MCF 10A (cell line): ENCODE results near the gene SYNDIG1. TPM values are rescaled to one million over a fixed set of nuclear protein-coding genes. Genes with fewer than 3 reads are reported as not detected.

ENCODE experiments used
- BruUV-seq: library from RNA; stranded (reverse); fragments of 400-500 nt; replicated peaks from 2 replicates; lab custom pipeline; 2021; lab: Mats Ljungman, UMichigan
- CTCF ChIA-PET: fragments of 300-600 bp; sonication (Branson Sonifier 250); formaldehyde crosslinking; extraction: SDS; loops from one replicate; lab custom pipeline; 2021; ENCODE audit warnings: antibody characterized with exemption, inconsistent platforms; lab: Yijun Ruan, JAX
- POLR2A ChIA-PET: fragments of 300-600, 350-650 bp; sonication (Branson Sonifier 250); formaldehyde crosslinking; extraction: SDS; loops from one replicate; lab custom pipeline; 2020; ENCODE audit warnings: antibody characterized with exemption, inconsistent platforms; lab: Yijun Ruan, JAX
- DNase-seq: peaks from one replicate; pipeline ENCODE4 v3.0.0-alpha.2; 2018; ENCODE audit not compliant: unreplicated experiment
- H3K27ac Mint-ChIP-seq: one replicate; pipeline ENCODE4 v1.8.0; 2022; ENCODE audit warnings: mild to moderate bottlenecking, low read depth, mixed read lengths; ENCODE audit not compliant: unreplicated experiment
- H3K27me3 Mint-ChIP-seq: one replicate; pipeline ENCODE4 v1.8.0; 2022; ENCODE audit warnings: mixed read lengths; ENCODE audit not compliant: insufficient read depth, unreplicated experiment
- H3K36me3 Mint-ChIP-seq: one replicate; pipeline ENCODE4 v1.8.0; 2022; ENCODE audit warnings: mild to moderate bottlenecking, moderate library complexity, mixed read lengths; ENCODE audit not compliant: insufficient read depth, unreplicated experiment
- H3K4me1 Mint-ChIP-seq: one replicate; pipeline ENCODE4 v1.8.0; 2022; ENCODE audit warnings: mixed read lengths; ENCODE audit not compliant: insufficient read depth, unreplicated experiment
- H3K4me3 Mint-ChIP-seq: one replicate; pipeline ENCODE4 v1.8.0; 2022; ENCODE audit warnings: mild to moderate bottlenecking, moderate library complexity, mixed read lengths; ENCODE audit not compliant: unreplicated experiment
- H3K9me3 Mint-ChIP-seq: one replicate; pipeline ENCODE4 v1.8.0; 2022; ENCODE audit warnings: mixed read lengths; ENCODE audit not compliant: unreplicated experiment
- intact Hi-C: fragments of 100-400 bp; cut with micrococcal nuclease; formaldehyde crosslinking; loops from 2 replicates; pipeline ENCODE4 v1.14.1; 2022
- total RNA-seq: library from RNA; stranded (reverse); gene quantifications from 2 replicates; pipeline ENCODE4 v1.2.3, GENCODE V29; 2022
- TF ChIP-seq, protein P1 (sequence below): fragments of 200-600 bp; IDR thresholded peaks from one replicate; pipeline ENCODE4 v1.8.0; 2022; ENCODE audit warnings: antibody characterized with exemption, mild to moderate bottlenecking; ENCODE audit not compliant: unreplicated experiment

SYNDIG1 gene
- total RNA-seq, 1 experiment from 2014 or later = not detected

DNA sequence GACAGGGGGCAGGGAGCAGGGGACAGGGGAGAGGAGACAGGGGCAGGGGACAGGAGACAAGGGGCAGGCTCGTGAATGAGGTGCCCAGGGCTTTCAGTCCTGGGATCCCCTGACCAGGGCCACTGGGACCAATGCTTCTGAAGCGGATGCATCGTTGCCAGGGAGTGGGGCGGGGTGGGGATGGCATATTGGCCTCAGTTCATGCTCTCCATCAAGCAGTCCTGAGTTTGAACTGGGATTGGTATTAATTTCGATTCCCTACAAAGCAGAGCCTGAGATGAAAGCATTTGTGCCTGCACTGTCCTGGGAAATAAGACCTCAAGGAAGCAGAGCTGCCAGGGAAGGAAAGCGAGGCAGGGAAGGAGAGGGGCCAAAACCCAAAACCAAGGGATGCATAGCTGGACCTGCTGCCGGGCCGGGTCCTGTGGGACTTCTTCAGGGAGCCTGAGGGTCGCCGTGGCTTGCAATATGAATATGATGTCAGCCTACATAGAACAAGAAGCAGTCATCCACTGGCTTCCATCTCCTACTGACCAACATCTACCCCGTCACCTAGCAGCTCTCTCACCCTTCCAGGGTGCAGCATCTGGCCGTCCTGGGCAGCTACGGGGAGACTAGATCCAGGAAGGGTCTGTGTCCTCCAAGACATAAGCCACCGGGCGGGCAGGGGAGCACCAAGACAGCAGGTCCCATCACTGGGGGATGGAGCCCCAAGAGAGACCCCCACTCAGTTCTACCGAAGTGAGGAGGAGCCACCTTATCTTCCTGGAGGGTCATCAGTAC, 233.3 kb downstream of the SYNDIG1 start:
- no peaks in the 10 kb centered on the region for H3K4me1 Mint-ChIP-seq
- TF ChIP-seq, protein P1, sequence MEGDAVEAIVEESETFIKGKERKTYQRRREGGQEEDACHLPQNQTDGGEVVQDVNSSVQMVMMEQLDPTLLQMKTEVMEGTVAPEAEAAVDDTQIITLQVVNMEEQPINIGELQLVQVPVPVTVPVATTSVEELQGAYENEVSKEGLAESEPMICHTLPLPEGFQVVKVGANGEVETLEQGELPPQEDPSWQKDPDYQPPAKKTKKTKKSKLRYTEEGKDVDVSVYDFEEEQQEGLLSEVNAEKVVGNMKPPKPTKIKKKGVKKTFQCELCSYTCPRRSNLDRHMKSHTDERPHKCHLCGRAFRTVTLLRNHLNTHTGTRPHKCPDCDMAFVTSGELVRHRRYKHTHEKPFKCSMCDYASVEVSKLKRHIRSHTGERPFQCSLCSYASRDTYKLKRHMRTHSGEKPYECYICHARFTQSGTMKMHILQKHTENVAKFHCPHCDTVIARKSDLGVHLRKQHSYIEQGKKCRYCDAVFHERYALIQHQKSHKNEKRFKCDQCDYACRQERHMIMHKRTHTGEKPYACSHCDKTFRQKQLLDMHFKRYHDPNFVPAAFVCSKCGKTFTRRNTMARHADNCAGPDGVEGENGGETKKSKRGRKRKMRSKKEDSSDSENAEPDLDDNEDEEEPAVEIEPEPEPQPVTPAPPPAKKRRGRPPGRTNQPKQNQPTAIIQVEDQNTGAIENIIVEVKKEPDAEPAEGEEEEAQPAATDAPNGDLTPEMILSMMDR = no peak
- BruUV-seq = no TSS peak
- CTCF ChIA-PET = interaction anchor here (0.6 kb wide), 1 partner anchor 49 kb away, joined by 4 read pairs; no protein-coding TSS in a partner anchor
- H3K27ac Mint-ChIP-seq = no peak overlapping the region
- POLR2A ChIA-PET = no interaction called here
- H3K27me3 Mint-ChIP-seq = no peaks in the 10 kb centered on the region
- DNase-seq = no peak
- H3K4me3 Mint-ChIP-seq = no peak overlapping the region
- no peaks in the 10 kb centered on the region for H3K9me3 Mint-ChIP-seq
- H3K36me3 Mint-ChIP-seq = no peaks in the 10 kb centered on the region
- intact Hi-C loops = no loop called here

DNA sequence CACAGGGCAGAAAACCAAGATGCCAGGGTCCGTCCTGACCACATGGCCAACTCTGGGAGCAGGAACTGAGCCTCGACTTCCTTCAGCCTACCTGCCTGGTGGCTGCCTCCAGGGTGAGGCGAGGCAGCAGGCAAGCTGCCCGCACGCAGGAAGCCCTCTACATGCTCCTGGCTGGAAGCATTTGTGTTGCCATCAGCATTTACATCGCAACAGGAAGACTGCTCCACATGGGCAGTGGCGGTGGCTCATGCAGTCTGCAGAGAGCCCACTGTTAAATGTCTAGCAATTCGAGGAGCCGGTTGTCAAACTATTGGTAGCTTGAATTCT, 233.8 kb downstream of the SYNDIG1 start:
- CTCF ChIA-PET = interaction anchor here (0.6 kb wide), 1 partner anchor 48 kb away, joined by 4 read pairs; no protein-coding TSS in a partner anchor
- Mint-ChIP-seq H3K9me3 (no peaks in the 10 kb centered on the region), H3K27ac (no peak overlapping the region), H3K27me3 (no peaks in the 10 kb centered on the region), H3K36me3 (no peaks in the 10 kb centered on the region), H3K4me3 (no peak overlapping the region), H3K4me1 (no peaks in the 10 kb centered on the region)
- POLR2A ChIA-PET = no interaction called here
- no TSS peak for BruUV-seq
- intact Hi-C loops = no loop called here
- TF ChIP-seq, protein P1 = no peak
- DNase-seq = no peak

DNA sequence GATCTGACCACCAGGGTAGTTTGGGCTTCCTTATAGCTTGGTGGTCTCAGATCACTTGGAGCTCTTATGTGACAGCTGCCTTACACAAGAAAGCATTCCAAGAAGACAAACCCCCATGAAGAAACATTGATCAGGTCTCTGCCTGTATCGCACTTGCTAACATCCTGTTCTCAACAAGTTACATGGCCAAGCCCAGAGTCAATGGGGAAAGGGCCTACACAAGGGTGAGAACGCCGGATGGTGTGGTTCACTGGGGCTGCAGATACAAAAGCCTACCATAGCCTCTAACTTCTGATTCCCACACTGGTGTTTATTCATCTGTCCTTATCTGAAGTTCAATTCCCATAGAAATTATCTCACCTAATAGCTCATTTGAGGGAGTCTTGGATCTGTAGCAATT, 235.5 kb downstream of the SYNDIG1 start:
- no peaks in the 10 kb centered on the region for H3K36me3 Mint-ChIP-seq
- no peaks in the 10 kb centered on the region for H3K9me3 Mint-ChIP-seq
- no peaks in the 10 kb centered on the region for H3K4me1 Mint-ChIP-seq
- POLR2A ChIA-PET = interaction anchor here (0.6 kb wide), 1 partner anchor 10 kb away, joined by 3 read pairs; no protein-coding TSS in a partner anchor
- no TSS peak for BruUV-seq
- no peak overlapping the region for H3K4me3 Mint-ChIP-seq
- no peak overlapping the region for H3K27ac Mint-ChIP-seq
- CTCF ChIA-PET = interaction anchor here (1.0 kb wide), 1 partner anchor 10 kb away, joined by 3 read pairs; no protein-coding TSS in a partner anchor
- TF ChIP-seq, protein P1 = no peak
- no peak for DNase-seq
- intact Hi-C loops = no loop called here
- no peaks in the 10 kb centered on the region for H3K27me3 Mint-ChIP-seq

DNA sequence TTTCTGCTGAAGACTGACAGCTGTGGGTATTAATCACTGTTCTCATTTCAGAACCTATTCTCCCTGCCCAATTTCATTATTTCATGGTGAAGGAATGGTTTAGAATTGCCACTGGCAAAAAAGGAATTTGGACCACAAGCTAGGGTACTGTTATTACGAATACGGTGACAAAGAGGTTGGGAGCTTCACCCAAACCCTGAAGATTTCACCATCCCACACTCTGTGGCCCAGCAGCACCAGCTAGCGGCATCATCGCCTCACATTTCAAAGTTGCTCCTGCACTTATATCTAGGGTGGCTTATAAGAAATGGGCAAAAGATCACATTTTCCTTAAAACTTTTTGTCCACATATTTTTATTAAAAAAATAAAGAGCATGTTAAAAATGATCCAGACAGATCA, 236.1 kb downstream of the SYNDIG1 start:
- Mint-ChIP-seq H3K27ac (no peak overlapping the region), H3K4me3 (no peak overlapping the region), H3K36me3 (no peaks in the 10 kb centered on the region), H3K9me3 (no peaks in the 10 kb centered on the region), H3K27me3 (peaks cover 5% of the 10 kb centered on the region), H3K4me1 (no peaks in the 10 kb centered on the region)
- BruUV-seq = no TSS peak
- no peak for DNase-seq
- intact Hi-C loops = no loop called here
- TF ChIP-seq, protein P1 = no peak
- CTCF ChIA-PET = interaction anchor here (1.2 kb wide), 1 partner anchor 10 kb away, joined by 3 read pairs; no protein-coding TSS in a partner anchor
- POLR2A ChIA-PET = no interaction called here
